Fibroblast of the aortic adventitia (primary cell): Measurements from ENCODE around the gene MRGPRG. TPM values are rescaled to one million over a fixed set of nuclear protein-coding genes. Genes with fewer than 3 reads are reported as not detected.
"Not testable (repeated sequence)": the region's sequence is repeated elsewhere in the genome, so short reads cannot be mapped to it uniquely, and the experiment has no call there.

Experiments
- DNase-seq: peaks from one replicate; pipeline ENCODE4 v3.0.0-alpha.2; 2010; ENCODE audit warnings: low read depth
- H3K4me3 ChIP-seq: 2 replicates; pipeline ENCODE4 v1.5.1; 2011; ENCODE audit warnings: low read depth, mild to moderate bottlenecking, control low read depth, low read length, moderate library complexity
- total RNA-seq: library from RNA; depleted of rRNA; stranded (reverse); fragments of >200 nt; gene quantifications from 2 replicates; pipeline ENCODE4 v1.2.3, GENCODE V29; 2012; ENCODE audit warnings: low replicate concordance
- TF ChIP-seq, protein P1 (sequence below): IDR thresholded peaks from 2 replicates; pipeline ENCODE4 v1.5.1; 2011; ENCODE audit warnings: mild to moderate bottlenecking, low read length, control low read depth, inconsistent platforms; ENCODE audit not compliant: insufficient read depth

MRGPRG gene
- total RNA-seq, 1 donor = not detected

DNA sequence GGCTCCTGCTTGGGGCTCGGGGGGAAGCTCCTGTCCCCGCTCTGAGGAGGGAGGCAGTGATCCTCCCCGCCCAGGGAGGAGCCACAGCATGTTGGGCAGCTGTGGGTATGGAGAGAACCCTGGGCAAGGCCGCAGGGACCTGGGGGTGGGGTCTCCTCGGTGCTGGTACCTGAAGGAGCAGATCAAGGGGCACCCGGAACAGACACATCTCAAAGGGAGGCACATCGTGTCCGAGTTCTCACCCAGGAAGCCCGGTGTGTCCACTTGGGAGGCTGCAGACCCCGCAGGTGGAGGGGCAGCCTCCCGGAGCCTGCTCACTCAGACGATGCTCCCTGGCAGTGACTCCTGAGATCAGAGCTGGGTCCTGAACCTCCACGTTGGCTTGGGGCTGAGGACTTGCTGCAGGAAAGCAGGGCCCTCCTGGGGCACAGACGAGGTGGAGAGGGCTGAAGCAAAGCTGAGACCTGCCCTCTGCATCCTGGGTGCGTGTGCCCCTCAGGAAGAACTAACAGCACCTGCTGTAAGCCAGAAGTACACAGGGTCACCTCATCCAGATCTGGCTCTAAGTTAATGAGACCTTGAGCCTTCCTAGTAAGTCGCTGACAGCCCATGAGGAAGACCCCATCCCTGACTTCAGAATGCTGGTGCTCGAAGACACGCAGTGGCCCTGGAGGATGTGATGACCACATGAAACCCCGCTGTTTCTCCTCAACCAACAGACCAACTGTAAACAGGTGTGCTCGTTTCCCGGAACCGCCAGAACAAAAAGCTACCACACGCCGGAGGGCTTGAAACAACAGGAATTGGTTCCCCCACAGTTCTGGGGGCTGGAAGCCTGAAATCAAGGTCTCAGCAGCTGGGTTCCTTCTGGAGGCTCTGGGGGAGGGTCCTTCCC lies 47.6 kb downstream of the MRGPRG start:
- no peak for DNase-seq
- no peak overlapping the region for H3K4me3 ChIP-seq
- TF ChIP-seq, protein P1, sequence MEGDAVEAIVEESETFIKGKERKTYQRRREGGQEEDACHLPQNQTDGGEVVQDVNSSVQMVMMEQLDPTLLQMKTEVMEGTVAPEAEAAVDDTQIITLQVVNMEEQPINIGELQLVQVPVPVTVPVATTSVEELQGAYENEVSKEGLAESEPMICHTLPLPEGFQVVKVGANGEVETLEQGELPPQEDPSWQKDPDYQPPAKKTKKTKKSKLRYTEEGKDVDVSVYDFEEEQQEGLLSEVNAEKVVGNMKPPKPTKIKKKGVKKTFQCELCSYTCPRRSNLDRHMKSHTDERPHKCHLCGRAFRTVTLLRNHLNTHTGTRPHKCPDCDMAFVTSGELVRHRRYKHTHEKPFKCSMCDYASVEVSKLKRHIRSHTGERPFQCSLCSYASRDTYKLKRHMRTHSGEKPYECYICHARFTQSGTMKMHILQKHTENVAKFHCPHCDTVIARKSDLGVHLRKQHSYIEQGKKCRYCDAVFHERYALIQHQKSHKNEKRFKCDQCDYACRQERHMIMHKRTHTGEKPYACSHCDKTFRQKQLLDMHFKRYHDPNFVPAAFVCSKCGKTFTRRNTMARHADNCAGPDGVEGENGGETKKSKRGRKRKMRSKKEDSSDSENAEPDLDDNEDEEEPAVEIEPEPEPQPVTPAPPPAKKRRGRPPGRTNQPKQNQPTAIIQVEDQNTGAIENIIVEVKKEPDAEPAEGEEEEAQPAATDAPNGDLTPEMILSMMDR = no peak

DNA sequence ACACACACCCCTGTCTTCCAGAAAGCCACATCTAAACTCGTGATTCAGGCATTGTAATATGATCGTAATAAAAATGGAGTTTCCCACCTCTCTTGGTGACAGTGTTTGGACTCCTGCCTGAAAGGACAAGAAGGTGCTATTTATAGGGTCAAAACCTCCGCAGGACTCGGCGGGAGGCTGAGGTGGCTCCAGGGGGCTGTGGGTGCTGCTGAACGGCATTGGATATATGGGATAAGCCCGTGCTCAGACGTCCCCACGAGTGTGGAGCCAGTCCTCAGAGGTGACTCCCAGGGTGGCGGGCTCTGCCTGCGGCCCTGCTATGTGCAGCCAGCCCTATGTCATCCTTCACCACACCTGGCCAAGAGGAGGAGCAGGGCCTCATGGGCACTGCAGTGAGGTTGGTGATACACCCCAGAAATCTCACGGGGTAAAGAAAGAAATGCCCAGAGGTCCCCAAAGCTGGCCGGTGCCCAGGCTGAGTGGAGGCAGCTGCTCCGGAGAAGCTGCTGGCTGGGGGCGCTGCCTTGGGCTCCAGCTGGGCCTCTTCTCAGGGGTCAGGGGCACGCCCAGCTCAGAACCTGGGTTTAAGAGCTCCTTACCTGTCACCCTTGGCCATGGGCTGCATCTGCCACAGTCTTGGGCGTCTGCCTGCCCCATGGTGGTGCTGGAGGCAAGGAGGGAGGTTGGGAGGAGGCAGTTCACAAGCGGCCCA lies 48.4 kb downstream of the MRGPRG start:
- DNase-seq = no peak
- TF ChIP-seq, protein P1 = no peak
- peak overlapping the region; percentile 57 for H3K4me3 ChIP-seq

DNA sequence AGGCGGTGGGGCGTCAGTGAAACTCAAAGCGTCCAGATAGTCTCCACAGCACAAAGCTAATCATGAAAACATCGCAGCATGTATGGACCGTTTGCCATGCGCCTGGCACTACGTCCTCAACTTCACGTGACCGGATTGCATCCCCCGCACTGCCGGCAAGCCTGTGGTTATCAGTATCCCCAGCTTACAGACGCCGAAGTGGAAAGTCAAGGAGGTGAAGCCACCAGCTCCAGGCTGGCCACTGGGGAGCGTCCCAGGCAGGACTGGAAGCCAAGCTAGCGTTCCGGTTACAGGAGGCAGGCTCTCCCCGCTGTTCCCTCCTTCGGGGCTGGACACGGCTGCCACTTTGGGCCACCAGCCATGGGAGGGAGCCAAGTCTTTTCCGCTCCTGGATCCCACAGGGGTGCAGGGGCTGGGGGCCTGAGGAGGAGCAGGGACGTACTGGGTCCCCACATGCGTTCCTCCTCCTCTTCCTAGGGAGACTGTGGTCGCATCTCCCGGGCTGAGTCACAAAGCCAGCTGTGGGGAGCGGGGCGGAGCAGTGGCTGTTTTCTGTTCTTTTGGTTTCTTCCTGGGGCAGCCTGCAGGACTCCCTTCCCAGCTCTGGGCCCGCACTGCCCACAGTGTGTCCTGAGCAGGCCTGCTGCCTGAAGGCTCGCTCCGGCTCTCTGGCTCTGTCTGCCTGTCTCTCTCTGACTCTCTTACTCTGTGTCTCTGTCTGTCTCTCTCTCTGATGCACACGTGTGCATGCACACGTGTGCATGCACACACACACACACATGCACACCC lies 49.2 kb downstream of the MRGPRG start:
- DNase-seq = peak; percentile 57
- H3K4me3 ChIP-seq = peak overlapping the region; percentile 57
- TF ChIP-seq, protein P1 = peak; percentile 7

DNA sequence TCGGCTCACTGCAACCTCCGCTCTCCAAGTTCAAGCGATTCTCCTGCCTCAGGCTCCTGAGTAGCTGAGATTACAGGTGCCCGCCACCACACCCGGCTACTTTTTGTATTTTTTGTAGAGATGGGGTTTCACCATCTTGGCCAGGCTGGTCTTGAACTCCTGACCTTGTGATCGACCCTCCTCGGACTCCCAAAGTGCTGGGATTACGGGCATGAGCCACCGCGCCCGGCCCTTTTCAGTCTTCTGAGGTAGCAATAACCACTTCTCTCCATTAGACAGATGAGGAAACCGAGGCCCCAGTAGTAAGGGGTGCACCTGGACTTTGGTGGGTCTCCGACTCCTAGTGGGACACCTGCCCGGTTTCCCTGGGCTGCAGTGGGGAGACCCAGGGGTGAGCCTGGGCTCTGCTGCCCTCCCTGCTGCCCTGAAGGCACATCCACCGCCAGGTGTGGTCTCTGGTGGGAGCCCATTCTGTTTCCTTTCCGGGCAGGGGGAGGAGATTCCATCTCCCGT lies 49.8 kb downstream of the MRGPRG start:
- not testable (repeated sequence) for DNase-seq
- H3K4me3 ChIP-seq = peak overlapping the region; percentile 57

Other genes with a start within 250 kb of the MRGPRG start
- gene NAP1L4, start 226.5 kb downstream of the MRGPRG start, total RNA-seq = 99.6 and 111 TPM in 2 replicates
- 51.6 and 95.8 TPM in 2 replicates for gene CARS1, start 161.4 kb downstream of the MRGPRG start, total RNA-seq
- gene OSBPL5, start 53.5 kb downstream of the MRGPRG start, total RNA-seq = 17.3 and 24.8 TPM in 2 replicates
- gene MRGPRE, start 13.6 kb upstream of the MRGPRG start, total RNA-seq = not detected in 2 replicates
- 11.4 and 18.1 TPM in 2 replicates for gene ZNF195, start 160.3 kb upstream of the MRGPRG start, total RNA-seq